ENCODE data around the gene MAPK8IP2.

The MAPK8IP2 gene

DNA sequence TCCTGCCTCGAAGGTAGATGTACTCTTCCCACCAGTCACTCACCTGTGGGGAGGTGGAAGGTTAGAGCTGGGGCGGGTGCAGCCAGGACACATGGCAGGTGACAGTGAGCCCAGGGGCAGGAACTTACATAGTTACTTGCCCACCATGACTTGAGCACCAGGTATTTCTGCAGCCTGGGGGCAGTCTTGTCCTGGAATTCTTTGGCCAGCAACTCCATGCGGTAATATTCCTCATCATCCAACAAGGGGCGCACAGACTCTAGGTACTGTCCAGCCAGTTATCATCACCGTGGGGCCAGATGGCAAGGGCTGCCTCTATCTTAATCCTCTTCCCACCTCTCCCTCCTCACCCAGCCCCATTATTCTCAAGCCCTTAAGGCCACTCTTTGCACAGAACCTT lies 24.5 kb upstream of the MAPK8IP2 start:
- peak; percentile 63 for ATAC-seq
- TF ChIP-seq PPARA (CRISPR knock-in tag; IDR thresholded peaks at IDR 0.05; ENCODE audit: borderline replicate concordance), result no peak
- TF ChIP-seq SNAI2 (CRISPR knock-in tag; IDR thresholded peaks at IDR 0.05), result no peak
- TF ChIP-seq ZFP3 (CRISPR knock-in tag; IDR thresholded peaks at IDR 0.05), result no peak
- TF ChIP-seq RARB (CRISPR knock-in tag; IDR thresholded peaks at IDR 0.05), result no peak

DNA sequence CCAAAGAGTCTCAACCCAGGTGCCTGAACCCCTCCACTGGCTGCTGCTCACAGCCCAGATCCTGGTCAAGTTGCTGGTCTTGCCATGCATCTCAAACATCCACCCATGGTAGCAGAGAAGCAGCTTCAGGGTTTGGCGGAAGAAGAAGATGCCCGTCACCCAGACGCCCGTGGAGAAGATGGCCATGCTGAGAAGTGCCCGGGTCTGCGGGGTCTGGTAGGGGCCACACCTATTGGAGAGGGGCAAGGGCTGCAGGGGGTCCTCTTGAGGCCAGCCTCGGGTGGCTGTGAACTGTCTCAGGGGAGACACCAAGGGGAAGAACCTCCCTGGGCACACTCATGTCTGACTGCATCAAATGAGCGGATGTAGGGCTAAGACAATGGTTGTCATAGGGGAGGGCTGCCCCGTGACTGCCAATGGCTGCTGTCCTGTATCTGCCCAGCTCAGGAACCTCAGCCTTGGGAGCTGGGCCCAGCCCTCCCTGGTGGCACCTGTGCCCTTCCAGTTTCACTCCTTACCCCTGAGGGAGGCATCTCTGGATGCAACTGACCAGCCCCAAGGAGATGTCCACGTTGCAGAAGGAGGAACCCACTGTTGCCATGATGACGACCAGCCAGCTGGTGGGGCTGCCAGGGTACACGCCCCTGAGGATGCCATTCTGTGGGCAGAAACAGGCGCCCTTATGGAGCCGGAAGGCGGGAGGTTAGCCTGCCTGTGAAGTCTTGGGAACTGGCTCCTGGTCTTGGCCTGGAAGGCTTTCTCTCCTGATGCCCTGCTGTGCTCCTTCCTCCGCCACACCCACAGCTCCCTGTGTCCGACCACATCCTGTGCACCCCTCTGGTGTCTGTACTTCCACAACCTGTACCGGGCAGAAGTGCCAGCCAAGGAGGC lies 23.5 kb upstream of the MAPK8IP2 start:
- ATAC-seq, result no peak; the same call in 2 of the 3 replicates
- TF ChIP-seq ZC3H10 (CRISPR knock-in tag; IDR thresholded peaks at IDR 0.05) (no peak), ZFP3 (CRISPR knock-in tag; IDR thresholded peaks at IDR 0.05) (no peak), GLIS3 (CRISPR knock-in tag; IDR thresholded peaks at IDR 0.05) (no peak), PPARA (CRISPR knock-in tag; IDR thresholded peaks at IDR 0.05; ENCODE audit: borderline replicate concordance) (no peak)
- TF ChIP-seq, protein P1, sequence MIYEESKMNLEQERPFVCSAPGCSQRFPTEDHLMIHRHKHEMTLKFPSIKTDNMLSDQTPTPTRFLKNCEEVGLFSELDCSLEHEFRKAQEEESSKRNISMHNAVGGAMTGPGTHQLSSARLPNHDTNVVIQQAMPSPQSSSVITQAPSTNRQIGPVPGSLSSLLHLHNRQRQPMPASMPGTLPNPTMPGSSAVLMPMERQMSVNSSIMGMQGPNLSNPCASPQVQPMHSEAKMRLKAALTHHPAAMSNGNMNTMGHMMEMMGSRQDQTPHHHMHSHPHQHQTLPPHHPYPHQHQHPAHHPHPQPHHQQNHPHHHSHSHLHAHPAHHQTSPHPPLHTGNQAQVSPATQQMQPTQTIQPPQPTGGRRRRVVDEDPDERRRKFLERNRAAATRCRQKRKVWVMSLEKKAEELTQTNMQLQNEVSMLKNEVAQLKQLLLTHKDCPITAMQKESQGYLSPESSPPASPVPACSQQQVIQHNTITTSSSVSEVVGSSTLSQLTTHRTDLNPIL (CRISPR knock-in tag; IDR thresholded peaks at IDR 0.05; ENCODE audit: low read depth), result no peak

DNA sequence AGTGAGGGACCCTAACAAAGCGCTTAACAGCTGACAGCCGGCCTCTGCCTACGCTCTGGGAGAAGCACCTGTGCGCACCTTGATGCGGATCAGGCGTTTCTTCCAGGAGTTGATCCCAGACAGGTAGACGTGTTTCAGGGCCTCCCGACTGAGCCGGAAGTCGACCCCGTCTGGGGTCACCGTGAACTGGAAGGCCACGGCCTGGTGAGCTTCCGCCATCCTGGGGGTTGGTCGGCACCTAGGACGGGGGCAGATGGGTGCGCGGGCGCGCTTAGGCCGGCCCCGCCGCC lies 23.0 kb upstream of the MAPK8IP2 start:
- TF ChIP-seq ZNF565 (CRISPR knock-in tag; conservative IDR thresholded peaks at IDR 0.05; ENCODE audit: low read depth), result no peak
- TF ChIP-seq ARNTL (CRISPR knock-in tag; IDR thresholded peaks at IDR 0.05; ENCODE audit: borderline replicate concordance, low read depth), result no peak
- TF ChIP-seq ZFP3 (CRISPR knock-in tag; IDR thresholded peaks at IDR 0.05), result no peak
- no peak for TF ChIP-seq PPARA (CRISPR knock-in tag; IDR thresholded peaks at IDR 0.05; ENCODE audit: borderline replicate concordance)
- no peak for TF ChIP-seq ZFP30 (CRISPR knock-in tag; IDR thresholded peaks at IDR 0.05)
- no peak for TF ChIP-seq TCF4 (CRISPR knock-in tag; IDR thresholded peaks at IDR 0.05; ENCODE audit: borderline replicate concordance)
- TF ChIP-seq, protein P2, sequence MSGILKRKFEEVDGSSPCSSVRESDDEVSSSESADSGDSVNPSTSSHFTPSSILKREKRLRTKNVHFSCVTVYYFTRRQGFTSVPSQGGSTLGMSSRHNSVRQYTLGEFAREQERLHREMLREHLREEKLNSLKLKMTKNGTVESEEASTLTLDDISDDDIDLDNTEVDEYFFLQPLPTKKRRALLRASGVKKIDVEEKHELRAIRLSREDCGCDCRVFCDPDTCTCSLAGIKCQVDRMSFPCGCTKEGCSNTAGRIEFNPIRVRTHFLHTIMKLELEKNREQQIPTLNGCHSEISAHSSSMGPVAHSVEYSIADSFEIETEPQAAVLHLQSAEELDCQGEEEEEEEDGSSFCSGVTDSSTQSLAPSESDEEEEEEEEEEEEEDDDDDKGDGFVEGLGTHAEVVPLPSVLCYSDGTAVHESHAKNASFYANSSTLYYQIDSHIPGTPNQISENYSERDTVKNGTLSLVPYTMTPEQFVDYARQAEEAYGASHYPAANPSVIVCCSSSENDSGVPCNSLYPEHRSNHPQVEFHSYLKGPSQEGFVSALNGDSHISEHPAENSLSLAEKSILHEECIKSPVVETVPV (CRISPR knock-in tag; IDR thresholded peaks at IDR 0.05), result no peak
- no peak for TF ChIP-seq ZNF70 (CRISPR knock-in tag; IDR thresholded peaks at IDR 0.05)
- no peak for TF ChIP-seq BACH2 (CRISPR knock-in tag; IDR thresholded peaks at IDR 0.05; ENCODE audit: borderline replicate concordance)
- no peak for TF ChIP-seq SNAI2 (CRISPR knock-in tag; IDR thresholded peaks at IDR 0.05)
- TF ChIP-seq OSR1 (CRISPR knock-in tag; IDR thresholded peaks at IDR 0.05), result no peak
- TF ChIP-seq RARB (CRISPR knock-in tag; IDR thresholded peaks at IDR 0.05), result no peak
- no peak for TF ChIP-seq ISL1 (CRISPR knock-in tag; IDR thresholded peaks at IDR 0.05)
- no peak for TF ChIP-seq TOX (CRISPR knock-in tag; IDR thresholded peaks at IDR 0.05; ENCODE audit: borderline replicate concordance)
- TF ChIP-seq GLIS3 (CRISPR knock-in tag; IDR thresholded peaks at IDR 0.05), result no peak
- ATAC-seq, result no peak

DNA sequence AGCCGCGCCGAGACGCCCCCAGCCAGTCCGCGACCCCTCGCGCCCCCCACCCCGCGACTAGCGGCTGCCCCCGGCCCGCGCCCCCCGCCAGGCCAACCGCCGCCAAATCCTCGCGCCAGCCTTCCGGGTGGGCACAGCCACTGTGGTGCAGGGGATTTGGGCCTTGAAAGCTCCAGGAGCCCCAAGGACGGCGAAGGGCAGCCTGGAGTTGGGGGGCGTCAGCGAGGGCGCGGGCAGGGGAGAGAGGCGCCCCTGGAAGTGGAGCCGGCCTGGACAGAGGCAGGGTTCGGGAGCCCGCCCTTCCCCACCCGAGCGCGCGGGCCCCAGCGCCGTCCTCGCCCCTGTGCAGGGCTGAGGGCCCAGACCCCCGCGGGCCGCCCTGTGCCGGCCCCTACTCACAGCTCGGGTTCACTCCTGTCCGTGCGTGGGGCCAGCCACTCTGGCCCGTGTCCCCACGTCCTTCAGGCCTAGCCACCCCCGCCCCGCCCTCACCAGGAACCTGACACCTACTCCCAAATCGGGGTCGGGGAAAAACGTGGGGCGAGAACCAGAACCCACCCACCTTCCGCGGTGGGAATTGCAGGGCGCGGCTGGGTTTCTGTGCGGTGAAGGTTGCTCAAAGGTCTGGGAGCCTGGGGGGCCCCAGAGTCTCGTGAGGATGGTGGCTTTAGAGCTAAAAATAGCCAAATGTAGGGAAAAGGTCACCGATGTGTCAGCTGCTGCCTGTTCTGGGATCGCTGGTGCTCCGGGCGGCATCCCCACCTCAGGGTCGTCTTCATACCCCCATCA lies 22.4 kb upstream of the MAPK8IP2 start, which contains the start of gene CPT1B:
Gene CPT1B, minus strand, starts transcription at position 441 of the 789 bp plus-strand sequence. CDS start 512 bp downstream, outside the sequence.
- no peak for ATAC-seq
- TF ChIP-seq ZNF565 (CRISPR knock-in tag; conservative IDR thresholded peaks at IDR 0.05; ENCODE audit: low read depth) (no peak), OSR1 (CRISPR knock-in tag; IDR thresholded peaks at IDR 0.05) (no peak), SNAI2 (CRISPR knock-in tag; IDR thresholded peaks at IDR 0.05) (no peak), ISL1 (CRISPR knock-in tag; IDR thresholded peaks at IDR 0.05) (no peak), BACH2 (CRISPR knock-in tag; IDR thresholded peaks at IDR 0.05; ENCODE audit: borderline replicate concordance) (no peak), ZFP30 (CRISPR knock-in tag; IDR thresholded peaks at IDR 0.05) (no peak), ESRRG (CRISPR knock-in tag; IDR thresholded peaks at IDR 0.05) (no peak), PPARA (CRISPR knock-in tag; IDR thresholded peaks at IDR 0.05; ENCODE audit: borderline replicate concordance) (no peak)
- TF ChIP-seq, protein P2 (CRISPR knock-in tag; IDR thresholded peaks at IDR 0.05), result no peak
- TF ChIP-seq, protein P3, sequence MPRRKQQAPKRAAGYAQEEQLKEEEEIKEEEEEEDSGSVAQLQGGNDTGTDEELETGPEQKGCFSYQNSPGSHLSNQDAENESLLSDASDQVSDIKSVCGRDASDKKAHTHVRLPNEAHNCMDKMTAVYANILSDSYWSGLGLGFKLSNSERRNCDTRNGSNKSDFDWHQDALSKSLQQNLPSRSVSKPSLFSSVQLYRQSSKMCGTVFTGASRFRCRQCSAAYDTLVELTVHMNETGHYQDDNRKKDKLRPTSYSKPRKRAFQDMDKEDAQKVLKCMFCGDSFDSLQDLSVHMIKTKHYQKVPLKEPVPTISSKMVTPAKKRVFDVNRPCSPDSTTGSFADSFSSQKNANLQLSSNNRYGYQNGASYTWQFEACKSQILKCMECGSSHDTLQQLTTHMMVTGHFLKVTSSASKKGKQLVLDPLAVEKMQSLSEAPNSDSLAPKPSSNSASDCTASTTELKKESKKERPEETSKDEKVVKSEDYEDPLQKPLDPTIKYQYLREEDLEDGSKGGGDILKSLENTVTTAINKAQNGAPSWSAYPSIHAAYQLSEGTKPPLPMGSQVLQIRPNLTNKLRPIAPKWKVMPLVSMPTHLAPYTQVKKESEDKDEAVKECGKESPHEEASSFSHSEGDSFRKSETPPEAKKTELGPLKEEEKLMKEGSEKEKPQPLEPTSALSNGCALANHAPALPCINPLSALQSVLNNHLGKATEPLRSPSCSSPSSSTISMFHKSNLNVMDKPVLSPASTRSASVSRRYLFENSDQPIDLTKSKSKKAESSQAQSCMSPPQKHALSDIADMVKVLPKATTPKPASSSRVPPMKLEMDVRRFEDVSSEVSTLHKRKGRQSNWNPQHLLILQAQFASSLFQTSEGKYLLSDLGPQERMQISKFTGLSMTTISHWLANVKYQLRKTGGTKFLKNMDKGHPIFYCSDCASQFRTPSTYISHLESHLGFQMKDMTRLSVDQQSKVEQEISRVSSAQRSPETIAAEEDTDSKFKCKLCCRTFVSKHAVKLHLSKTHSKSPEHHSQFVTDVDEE (CRISPR knock-in tag; IDR thresholded peaks at IDR 0.05), result no peak
- TF ChIP-seq, protein P4, sequence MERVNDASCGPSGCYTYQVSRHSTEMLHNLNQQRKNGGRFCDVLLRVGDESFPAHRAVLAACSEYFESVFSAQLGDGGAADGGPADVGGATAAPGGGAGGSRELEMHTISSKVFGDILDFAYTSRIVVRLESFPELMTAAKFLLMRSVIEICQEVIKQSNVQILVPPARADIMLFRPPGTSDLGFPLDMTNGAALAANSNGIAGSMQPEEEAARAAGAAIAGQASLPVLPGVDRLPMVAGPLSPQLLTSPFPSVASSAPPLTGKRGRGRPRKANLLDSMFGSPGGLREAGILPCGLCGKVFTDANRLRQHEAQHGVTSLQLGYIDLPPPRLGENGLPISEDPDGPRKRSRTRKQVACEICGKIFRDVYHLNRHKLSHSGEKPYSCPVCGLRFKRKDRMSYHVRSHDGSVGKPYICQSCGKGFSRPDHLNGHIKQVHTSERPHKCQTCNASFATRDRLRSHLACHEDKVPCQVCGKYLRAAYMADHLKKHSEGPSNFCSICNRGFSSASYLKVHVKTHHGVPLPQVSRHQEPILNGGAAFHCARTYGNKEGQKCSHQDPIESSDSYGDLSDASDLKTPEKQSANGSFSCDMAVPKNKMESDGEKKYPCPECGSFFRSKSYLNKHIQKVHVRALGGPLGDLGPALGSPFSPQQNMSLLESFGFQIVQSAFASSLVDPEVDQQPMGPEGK (CRISPR knock-in tag; IDR thresholded peaks at IDR 0.05; ENCODE audit: borderline replicate concordance), result no peak
- TF ChIP-seq, protein P5, sequence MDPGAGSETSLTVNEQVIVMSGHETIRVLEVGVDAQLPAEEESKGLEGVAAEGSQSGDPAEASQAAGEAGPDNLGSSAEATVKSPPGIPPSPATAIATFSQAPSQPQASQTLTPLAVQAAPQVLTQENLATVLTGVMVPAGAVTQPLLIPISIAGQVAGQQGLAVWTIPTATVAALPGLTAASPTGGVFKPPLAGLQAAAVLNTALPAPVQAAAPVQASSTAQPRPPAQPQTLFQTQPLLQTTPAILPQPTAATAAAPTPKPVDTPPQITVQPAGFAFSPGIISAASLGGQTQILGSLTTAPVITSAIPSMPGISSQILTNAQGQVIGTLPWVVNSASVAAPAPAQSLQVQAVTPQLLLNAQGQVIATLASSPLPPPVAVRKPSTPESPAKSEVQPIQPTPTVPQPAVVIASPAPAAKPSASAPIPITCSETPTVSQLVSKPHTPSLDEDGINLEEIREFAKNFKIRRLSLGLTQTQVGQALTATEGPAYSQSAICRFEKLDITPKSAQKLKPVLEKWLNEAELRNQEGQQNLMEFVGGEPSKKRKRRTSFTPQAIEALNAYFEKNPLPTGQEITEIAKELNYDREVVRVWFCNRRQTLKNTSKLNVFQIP (CRISPR knock-in tag; IDR thresholded peaks at IDR 0.05; ENCODE audit: borderline replicate concordance, low read depth), result no peak

Measured in SK-N-SH treated with all-trans-retinoic acid at 6 μM for 48 hours (cell line).